ENCODE results near the gene TCN2.
"Not testable (repeated sequence)": the region's sequence is repeated elsewhere in the genome, so short reads cannot be mapped to it uniquely, and the experiment has no call there.

Gene TCN2

DNA sequence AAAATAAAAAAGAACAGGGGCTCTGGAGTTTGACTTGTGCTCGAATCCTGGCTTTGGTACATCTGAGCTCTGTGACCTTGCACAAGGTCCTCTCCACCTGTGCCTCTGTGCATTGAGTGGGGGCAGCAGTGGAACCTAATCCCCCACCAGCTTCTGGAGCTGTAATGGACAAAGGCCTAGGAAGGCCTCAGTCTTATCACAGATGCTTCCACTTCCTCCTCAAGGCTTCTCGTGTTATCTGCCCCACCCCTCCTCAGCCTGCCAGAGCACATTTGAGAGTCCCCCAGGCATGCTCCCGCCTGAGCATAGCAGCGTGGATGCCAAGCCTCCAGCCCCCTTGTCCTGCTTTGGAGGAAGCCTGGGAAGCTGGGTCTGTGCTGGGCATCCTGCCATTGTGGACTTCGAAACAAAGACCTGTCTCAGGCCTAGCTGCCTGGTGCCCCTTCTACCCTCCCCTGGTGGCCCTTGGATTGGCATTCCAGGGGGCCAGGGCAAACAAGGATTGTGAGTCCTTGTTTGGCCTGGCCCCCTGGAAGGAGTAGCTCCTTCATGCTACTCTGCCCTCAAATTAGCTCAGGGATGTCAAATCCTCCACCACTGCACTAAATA is 43.6 kb downstream of the TCN2 start:
- DNase-seq = no peak

DNA sequence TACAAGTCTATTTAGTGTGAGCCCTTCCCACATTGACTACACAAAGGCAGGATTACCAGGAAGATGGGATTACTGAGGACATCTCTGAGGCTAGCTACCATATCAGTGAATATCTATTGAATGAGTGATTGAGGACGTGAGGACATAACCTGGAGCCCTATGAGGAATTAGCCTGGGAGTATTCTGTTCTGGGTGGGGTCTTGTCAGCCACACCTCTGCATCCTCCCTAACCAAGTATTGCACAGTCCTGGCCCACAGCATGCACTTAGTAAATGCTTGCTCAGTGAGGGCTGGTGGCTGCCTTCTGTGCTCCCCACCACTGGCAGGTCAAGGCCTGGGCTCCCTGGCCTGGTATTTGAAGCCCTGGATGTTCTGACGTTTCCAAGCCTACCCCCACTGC is 45.9 kb downstream of the TCN2 start:
- no peak for DNase-seq

DNA sequence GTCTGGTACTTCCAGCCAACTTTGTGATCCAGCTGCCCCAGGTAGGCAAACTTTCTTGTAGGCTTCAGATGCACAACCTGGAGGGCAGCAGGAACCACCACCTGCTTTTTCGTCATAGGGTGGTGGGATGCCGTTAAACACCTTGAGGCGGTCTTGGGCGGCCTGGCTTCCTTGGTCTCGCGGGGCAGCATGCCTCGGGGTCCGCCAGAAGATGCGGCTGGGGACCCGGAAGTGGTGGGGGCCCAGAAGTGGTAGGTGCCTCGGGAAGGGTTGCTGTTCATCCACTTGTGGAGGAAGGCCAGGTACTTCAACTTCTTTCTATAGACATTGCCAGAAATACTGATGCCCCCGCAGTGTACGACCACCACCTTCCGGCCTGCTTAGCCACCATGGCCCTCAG is 47.4 kb downstream of the TCN2 start:
- DNase-seq = no peak

GRCh38 chr22:30655532-30655931 is 48.6 kb downstream of the TCN2 start:
- no peak for DNase-seq

DNA sequence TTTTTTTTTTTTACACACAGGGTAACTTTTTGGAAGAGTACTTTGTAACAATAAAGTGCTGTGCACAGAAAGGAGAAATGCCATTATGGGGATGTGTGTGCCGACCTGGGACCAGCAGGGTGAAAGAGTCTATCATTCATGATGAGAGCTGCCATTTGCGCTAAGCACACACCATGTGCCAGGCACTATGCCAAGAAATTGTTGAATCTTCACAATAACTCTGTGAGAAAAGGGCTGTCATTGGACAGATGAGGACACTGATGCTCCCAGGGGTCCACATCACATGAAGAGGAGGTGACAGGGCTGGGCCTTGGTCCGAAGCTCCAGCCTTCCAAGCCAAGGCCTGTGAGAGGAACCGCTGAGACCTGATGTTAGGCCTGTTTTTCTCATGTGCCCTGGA is 55.1 kb downstream of the TCN2 start:
- no peak for DNase-seq

GRCh38 chr22:30664798-30665197 is 57.8 kb downstream of the TCN2 start:
- no peak for DNase-seq

DNA sequence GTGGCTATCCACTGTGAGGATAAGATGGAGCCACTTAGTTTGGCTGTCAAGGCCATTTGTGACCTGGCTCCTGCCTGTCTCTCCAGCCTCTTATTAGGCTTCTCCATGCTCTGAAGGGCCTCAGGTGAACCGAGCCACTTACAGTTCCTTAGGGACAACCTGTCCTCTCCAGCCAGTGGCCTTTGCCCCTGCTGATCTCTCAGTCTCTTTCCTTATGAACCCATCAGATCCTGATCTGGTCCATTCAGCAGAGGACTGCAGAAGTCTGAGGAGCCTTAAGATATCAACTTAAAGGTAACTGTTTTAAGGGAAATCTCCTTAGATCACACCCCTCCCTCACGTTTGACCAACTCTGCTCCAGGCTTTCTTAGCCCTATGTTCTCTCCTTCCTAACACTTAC is 58.3 kb downstream of the TCN2 start:
- no peak for DNase-seq

DNA sequence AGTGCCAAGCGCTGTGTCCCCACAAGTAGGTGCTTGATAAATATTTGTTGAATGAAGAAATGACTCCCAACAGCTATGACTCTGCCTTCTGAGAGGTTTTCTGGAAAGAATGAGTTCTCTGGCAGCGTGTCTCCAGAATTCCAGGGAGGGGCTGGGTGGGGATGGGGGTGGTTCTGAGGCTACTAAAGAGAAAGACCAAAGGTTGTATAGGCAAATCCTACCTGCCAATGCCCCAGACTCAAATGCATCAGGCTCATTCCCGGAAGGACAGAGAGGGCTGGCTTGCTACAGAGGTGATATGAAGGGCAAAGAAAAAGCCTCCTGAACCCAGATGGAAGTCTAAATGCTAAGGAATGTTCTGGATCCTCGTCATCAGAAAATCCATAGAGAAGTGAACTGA is 58.8 kb downstream of the TCN2 start:
- no peak for DNase-seq

GRCh38 chr22:30667107-30667493 is 60.1 kb downstream of the TCN2 start:
- no peak for DNase-seq

DNA sequence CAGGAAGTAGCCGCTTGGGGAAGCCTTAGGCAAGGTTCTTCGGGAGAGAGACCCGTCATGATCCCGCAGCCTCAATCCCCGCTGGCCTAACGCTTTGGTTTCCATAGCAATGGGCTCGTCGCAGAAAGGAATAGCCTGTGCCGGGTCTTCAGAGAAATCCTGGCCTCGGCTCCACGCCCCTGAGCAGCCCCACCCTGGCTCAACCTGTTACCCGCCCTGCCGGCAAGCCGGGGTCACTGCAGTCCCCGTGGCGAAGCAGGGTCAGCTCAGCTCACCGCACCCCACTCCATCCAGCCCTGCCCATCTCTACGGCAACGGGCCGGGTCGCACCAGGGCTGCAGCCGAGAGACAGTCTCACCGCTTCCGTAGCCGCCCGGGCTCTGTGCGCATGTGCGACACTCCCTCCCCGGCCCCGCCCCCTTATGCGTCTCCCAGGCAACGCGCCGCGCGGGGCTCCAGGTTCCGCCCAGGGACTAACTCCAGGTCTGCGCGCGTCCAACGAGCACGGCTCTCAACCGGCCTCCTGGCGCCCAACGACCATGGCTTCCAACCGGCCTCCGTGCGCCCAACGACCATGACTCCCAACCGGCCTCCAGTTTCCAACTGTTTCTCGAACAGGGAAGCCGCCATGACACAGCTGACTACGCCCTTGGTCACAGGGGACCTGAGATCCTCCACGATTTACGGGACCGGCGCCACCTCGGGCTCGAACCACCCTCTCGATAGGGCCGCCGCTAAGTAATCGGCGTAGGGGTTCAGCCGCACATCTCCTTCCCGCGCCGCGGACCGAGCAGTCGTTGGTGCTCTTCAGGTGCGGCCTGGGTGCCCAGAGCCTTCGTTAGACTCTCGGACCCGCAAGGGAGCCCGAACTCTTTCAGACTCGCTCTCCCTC is 60.8 kb downstream of the TCN2 start, which contains the start of gene DUSP18:
Gene DUSP18 (minus strand): TSS at position 382 of the 892 bp plus-strand sequence. CDS start 3,872 bp downstream, outside the sequence.
- peak; percentile 98 for DNase-seq

DNA sequence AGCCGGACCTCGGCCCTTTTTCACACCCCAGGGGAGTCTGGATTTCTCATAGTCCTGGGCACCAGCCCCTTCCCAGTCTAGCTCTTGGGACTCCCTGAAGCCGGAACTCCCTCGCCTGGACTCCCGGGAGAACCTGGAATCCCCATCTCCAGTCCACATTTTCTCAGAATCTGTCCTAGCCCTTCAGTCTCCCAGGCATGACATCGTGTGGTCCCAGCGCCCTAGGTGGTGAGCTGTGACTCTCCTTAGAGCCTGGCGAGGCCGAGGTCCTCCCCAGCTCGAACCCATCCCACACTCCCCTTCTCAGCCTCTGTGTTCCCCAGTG is 61.4 kb downstream of the TCN2 start:
- DNase-seq = no peak

- DNase-seq = no peak
These were observed 64.1 kb downstream of the TCN2 start for GRCh38 chr22:30671071-30671470.

DNA sequence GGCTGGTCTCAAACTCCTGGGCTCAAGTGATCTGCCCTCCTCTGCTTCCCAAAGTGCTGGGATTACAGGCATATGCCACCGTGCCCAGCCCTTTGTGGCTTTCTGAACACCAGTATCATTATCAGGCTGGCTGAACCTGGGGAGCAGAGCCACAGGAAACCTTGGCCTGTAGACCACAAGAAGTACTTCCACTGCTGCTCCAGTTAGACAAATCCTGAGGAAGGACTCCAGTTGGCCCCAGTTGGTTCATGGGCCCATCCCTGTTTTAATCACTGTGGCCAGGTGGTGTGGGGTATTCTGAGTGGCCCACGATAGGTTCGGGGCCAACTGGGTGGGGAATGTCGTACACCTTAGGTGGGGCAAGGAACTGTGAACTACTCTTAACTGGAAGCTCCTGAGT is 66.2 kb downstream of the TCN2 start:
- DNase-seq = no peak

DNA sequence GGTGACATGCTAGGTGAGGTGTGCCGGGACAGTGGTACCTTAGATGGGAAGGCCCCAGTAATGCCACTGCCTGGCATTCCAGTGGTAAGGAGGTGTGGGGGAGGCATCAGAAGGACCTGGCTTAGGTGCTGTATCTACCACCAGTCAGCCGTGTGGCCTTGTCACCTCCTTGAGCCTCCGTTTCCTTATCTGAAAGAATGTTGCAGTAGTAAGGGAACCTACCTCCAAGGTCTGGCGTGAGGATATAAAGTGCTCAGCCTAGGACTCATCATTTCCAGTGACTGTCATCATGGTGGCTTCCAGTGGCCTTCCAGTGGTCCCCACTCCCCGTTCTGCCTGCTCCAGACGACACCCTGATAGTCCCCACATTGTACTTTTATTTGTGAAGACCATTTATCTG is 67.5 kb downstream of the TCN2 start:
- no peak for DNase-seq

- peak; percentile 36 for DNase-seq
These were observed 68.5 kb downstream of the TCN2 start for GRCh38 chr22:30675436-30675835.

DNA sequence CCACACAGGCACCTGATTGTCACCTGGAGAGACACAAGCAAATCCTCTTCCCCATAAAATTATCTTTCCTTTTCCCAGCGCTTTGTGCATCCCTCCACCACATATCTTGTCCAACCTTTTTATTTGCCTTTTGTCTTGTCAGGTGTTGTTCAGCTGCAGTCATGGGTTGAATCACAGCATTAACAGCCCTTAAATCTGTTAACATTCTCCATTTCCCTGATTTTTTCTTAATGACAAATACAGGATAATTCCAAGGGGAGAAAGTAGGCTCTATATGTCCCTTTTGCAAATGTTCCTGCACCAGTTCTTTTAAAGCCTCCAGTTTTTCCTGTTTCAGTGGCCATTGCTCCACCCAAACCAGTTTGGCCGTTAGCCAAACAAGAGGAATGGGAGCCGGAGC is 69.6 kb downstream of the TCN2 start:
- not testable (repeated sequence) for DNase-seq
